Breast epithelium (tissue), 4 donors: ENCODE measurements around the gene NEK10. TPM values are rescaled to one million over a fixed set of nuclear protein-coding genes. Genes with fewer than 3 reads are reported as not detected.

ENCODE experiments used
- DNase-seq, 2 donors: peaks; one replicate each; pipeline ENCODE4 v3.0.0-alpha.2; 2019; ENCODE audit warnings: low spot score in 2 of 2
- H3K27ac ChIP-seq, 2 donors: fragments of 200-600 bp; sonication (generic) in 1 of 2; one replicate each; pipeline ENCODE4 v1.5.1; 2016 to 2019; ENCODE audit warnings: mild to moderate bottlenecking in 1 of 2
- H3K27me3 ChIP-seq, 2 donors: fragments of 200-600 bp; sonication (generic) in 1 of 2; one replicate each; pipeline versions ENCODE4 v1.5.1 to v1.6.0; 2017 to 2019; ENCODE audit warnings: control low read depth in 1 of 2, mild to moderate bottlenecking in 1 of 2
- H3K36me3 ChIP-seq: fragments of 200-600 bp; one replicate; pipeline ENCODE4 v1.5.1; 2019
- H3K4me1 ChIP-seq, 2 donors: fragments of 200-600 bp; sonication (generic); one replicate each; pipeline ENCODE4 v1.5.1; 2016 to 2019; ENCODE audit warnings: control low read depth in 1 of 2
- H3K4me3 ChIP-seq, 3 donors: fragments of 200-600 bp; sonication (generic); 1 replicate in 2 of 3; 2 replicates in 1 of 3; pipeline ENCODE4 v1.5.1; 2016 to 2019; ENCODE audit warnings: mild to moderate bottlenecking in 3 of 3, moderate library complexity in 2 of 3
- H3K9me3 ChIP-seq, 2 donors: fragments of 200-600 bp; sonication (generic) in 1 of 2; one replicate each; pipeline ENCODE4 v1.5.1; 2016 to 2019; ENCODE audit warnings: control low read depth in 1 of 2
- CTCF ChIP-seq, 3 donors: fragments of 450-650 bp; IDR thresholded peaks; one replicate each; pipeline ENCODE4 v1.5.1; 2016 to 2017; ENCODE audit warnings: antibody characterized with exemption in 3 of 3, mild to moderate bottlenecking in 3 of 3, moderate library complexity in 3 of 3
- POLR2A ChIP-seq: fragments of 450-650 bp; IDR thresholded peaks from one replicate; pipeline ENCODE4 v1.6.1; 2016; ENCODE audit warnings: antibody characterized with exemption, mild to moderate bottlenecking, moderate library complexity
- POLR2AphosphoS5 ChIP-seq, 3 donors: sonication (generic); formaldehyde crosslinking; IDR thresholded peaks; one replicate each; pipeline ENCODE4 v1.6.1; 2017; ENCODE audit warnings: antibody characterized with exemption in 3 of 3
- intact Hi-C: fragments of 100-400 bp; cut with DNase I; formaldehyde crosslinking; loops from one replicate; pipeline ENCODE4 v1.15.1; 2023; ENCODE audit warnings: low total_unique reads
- total RNA-seq, 3 donors: library from RNA; depleted of rRNA; stranded (reverse); fragments of >200 nt; gene quantifications; one replicate each; pipeline ENCODE4 v1.1.0, GENCODE V29; 2016

The NEK10 gene
- total RNA-seq, 3 donors from 2014 or later: 0.96 to 246 (median 48.4) TPM

- Histone ChIP-seq H3K36me3 (no peaks in the 10 kb centered on the region), H3K4me1 (no peaks in the 10 kb centered on the region), H3K27me3 (no peaks in the 10 kb centered on the region), H3K27ac (no peak overlapping the region), H3K4me3 (no peak overlapping the region), H3K9me3 (no peaks in the 10 kb centered on the region)
- intact Hi-C loops: no loop called here
- TF ChIP-seq POLR2A (no peak), CTCF (IDR thresholded peaks at IDR 0.05) (no peak), POLR2AphosphoS5 (IDR thresholded peaks at IDR 0.05) (no peak)
- DNase-seq: no peak
Measured at GRCh38 chr3:27141668-27142067, 227.5 kb downstream of the NEK10 start.

DNA sequence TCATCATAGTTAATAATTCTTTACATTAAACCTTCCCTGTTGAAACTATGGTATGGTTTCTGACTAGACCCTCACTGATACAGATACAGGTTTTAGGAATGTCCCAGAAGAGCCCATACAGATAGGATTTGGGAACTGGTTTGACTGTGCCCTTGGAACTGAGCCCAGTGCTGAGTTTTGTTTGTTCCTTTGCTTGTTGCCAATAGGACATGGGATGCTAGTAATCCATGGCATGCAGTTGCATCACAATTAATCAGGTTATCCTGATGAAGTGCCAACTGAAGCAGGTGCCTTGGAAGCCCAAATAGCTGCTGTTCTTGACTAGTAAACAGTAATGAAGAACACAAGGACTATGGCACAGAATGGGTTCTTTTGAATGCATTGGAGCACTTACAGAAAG lies 230.6 kb downstream of the NEK10 start:
- H3K4me3 ChIP-seq: no peak overlapping the region
- H3K9me3 ChIP-seq: no peaks in the 10 kb centered on the region
- H3K27ac ChIP-seq: no peak overlapping the region
- H3K36me3 ChIP-seq: no peaks in the 10 kb centered on the region
- H3K4me1 ChIP-seq: no peaks in the 10 kb centered on the region
- intact Hi-C loops: no loop called here
- DNase-seq: peak in 1 of 2 donors; percentile 47
- no peaks in the 10 kb centered on the region for H3K27me3 ChIP-seq
- TF ChIP-seq CTCF (IDR thresholded peaks at IDR 0.05): no peak
- no peak for TF ChIP-seq POLR2AphosphoS5 (IDR thresholded peaks at IDR 0.05)

- no peak for TF ChIP-seq POLR2A
- TF ChIP-seq POLR2AphosphoS5 (IDR thresholded peaks at IDR 0.05): no peak
- no peak for TF ChIP-seq CTCF (IDR thresholded peaks at IDR 0.05)
- no peak for DNase-seq
- Histone ChIP-seq H3K27ac (no peak overlapping the region), H3K36me3 (no peaks in the 10 kb centered on the region), H3K4me1 (no peaks in the 10 kb centered on the region), H3K4me3 (no peak overlapping the region), H3K27me3 (no peaks in the 10 kb centered on the region), H3K9me3 (no peaks in the 10 kb centered on the region)
- intact Hi-C loops: no loop called here
Measured at GRCh38 chr3:27138005-27138404, 231.2 kb downstream of the NEK10 start.

DNA sequence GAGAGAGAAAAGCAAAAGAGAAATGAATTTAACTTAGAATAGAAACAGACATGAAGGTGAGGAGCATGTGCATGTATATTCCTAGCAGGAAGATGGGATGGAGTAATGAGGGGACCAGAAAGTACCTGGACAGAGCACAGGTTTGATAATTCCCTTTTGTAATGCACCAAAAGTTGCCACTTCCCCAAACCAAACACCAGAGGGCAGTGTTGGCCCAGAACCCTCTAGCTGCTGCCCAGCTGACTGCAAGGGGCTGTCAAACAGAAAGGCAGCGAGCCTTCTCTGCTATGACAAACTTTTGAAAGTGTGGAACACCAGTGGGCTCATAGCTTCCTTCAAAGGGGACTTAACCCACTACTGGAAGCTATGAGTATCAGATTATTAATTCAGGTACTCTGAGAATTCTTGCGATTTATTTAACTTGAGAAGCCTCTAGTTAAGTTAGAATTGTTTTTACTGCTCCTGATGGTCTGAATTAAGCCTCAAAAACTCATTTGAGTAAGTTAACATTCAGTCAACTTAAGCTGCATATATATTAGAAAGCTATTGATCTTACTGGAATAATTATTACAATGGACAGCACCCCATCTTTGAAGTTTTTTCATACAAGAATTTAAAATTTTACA lies 234.9 kb downstream of the NEK10 start:
- no peaks in the 10 kb centered on the region for H3K9me3 ChIP-seq
- H3K27me3 ChIP-seq: no peaks in the 10 kb centered on the region
- H3K36me3 ChIP-seq: no peaks in the 10 kb centered on the region
- no peak overlapping the region for H3K4me3 ChIP-seq
- no peaks in the 10 kb centered on the region for H3K4me1 ChIP-seq
- intact Hi-C loops: no loop called here
- DNase-seq: peak; percentile 46 to 54
- TF ChIP-seq POLR2AphosphoS5 (IDR thresholded peaks at IDR 0.05) (peak in 1 of 3 donors; percentile 56), CTCF (IDR thresholded peaks at IDR 0.05) (peak; percentile 69 to 88 (median 85)), POLR2A (no peak)
- no peak overlapping the region for H3K27ac ChIP-seq

DNA sequence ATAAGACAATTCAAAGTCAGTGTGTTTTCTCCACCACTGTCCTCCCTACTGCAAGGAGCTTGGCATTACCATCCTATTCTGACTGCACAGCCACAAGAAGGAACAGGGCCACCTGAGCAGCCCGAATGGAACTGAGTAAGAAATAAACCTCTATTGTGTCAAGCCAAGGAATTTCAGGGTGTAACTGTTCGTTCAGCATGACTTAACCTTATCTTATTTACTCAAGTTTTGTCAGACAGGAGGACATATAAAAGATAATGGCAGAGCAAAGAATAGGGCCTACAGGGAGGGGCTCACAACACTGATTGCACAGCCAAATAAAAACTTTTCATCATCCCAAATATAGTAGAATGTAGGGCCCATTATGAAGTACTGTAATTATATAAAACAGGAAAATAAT lies 236.1 kb downstream of the NEK10 start:
- Histone ChIP-seq H3K9me3 (no peaks in the 10 kb centered on the region), H3K4me3 (no peak overlapping the region), H3K4me1 (no peaks in the 10 kb centered on the region), H3K27ac (no peak overlapping the region), H3K36me3 (no peaks in the 10 kb centered on the region), H3K27me3 (no peaks in the 10 kb centered on the region)
- TF ChIP-seq POLR2A (no peak), CTCF (IDR thresholded peaks at IDR 0.05) (no peak), POLR2AphosphoS5 (IDR thresholded peaks at IDR 0.05) (no peak)
- intact Hi-C loops: no loop called here
- DNase-seq: no peak
